CD4-positive, alpha-beta T cell treated with Interleukin-4 for 1 hour (primary cell): ENCODE measurements around the gene SLC47A2.
"Not testable (repeated sequence)": the region's sequence is repeated elsewhere in the genome, so short reads cannot be mapped to it uniquely, and the experiment has no call there.

ENCODE experiments used
- DNase-seq, 2 donors: peaks; one replicate each; pipeline ENCODE4 v3.0.0-alpha.2; 2020 to 2022

SLC47A2 gene

GRCh38 chr17:19706791-19707727, 9.3 kb downstream of the SLC47A2 start:
- DNase-seq = no peak

GRCh38 chr17:19705771-19706770, 10.3 kb downstream of the SLC47A2 start:
- no peak for DNase-seq

- no peak for DNase-seq
Observed at GRCh38 chr17:19705201-19705600, 11.2 kb downstream of the SLC47A2 start.

GRCh38 chr17:19703828-19704613, 12.4 kb downstream of the SLC47A2 start:
- DNase-seq = no peak

- no peak for DNase-seq
Observed at GRCh38 chr17:19703106-19703827, 13.1 kb downstream of the SLC47A2 start.

GRCh38 chr17:19702217-19702641, 14.2 kb downstream of the SLC47A2 start:
- no peak for DNase-seq

- DNase-seq = no peak
Observed at GRCh38 chr17:19686400-19687090, 29.8 kb downstream of the SLC47A2 start.

GRCh38 chr17:19684909-19685580, 31.3 kb downstream of the SLC47A2 start:
- DNase-seq = not testable (repeated sequence)

GRCh38 chr17:19683117-19683516, 33.3 kb downstream of the SLC47A2 start:
- no peak for DNase-seq

- no peak for DNase-seq
Observed at GRCh38 chr17:19678581-19679453, 37.6 kb downstream of the SLC47A2 start.

- no peak for DNase-seq
Observed at GRCh38 chr17:19677736-19678379, 38.5 kb downstream of the SLC47A2 start.

- DNase-seq = no peak
Observed at GRCh38 chr17:19676896-19677295, 39.5 kb downstream of the SLC47A2 start.

GRCh38 chr17:19673623-19674022, 42.8 kb downstream of the SLC47A2 start:
- no peak for DNase-seq

- no peak for DNase-seq
Observed at GRCh38 chr17:19672009-19672750, 44.2 kb downstream of the SLC47A2 start.

GRCh38 chr17:19671433-19671832, 45.0 kb downstream of the SLC47A2 start:
- DNase-seq = no peak

- no peak for DNase-seq
Observed at GRCh38 chr17:19670908-19671307, 45.5 kb downstream of the SLC47A2 start.

GRCh38 chr17:19669680-19670079, 46.7 kb downstream of the SLC47A2 start:
- not testable (repeated sequence) for DNase-seq

- DNase-seq = no peak
Observed at GRCh38 chr17:19664821-19665181, 51.6 kb downstream of the SLC47A2 start.
